ENCODE results near the gene SLX9.
"Not testable (repeated sequence)": the region's sequence is repeated elsewhere in the genome, so short reads cannot be mapped to it uniquely, and the experiment has no call there.

Gene SLX9

GRCh38 chr21:45019076-45019886 lies 79.5 kb downstream of the SLX9 start:
- no peak for DNase-seq (ENCODE audit: low read depth)

GRCh38 chr21:45019887-45020537 lies 80.2 kb downstream of the SLX9 start:
- DNase-seq (ENCODE audit: low read depth) = no peak

- DNase-seq (ENCODE audit: low read depth) = no peak
These were observed 81.0 kb downstream of the SLX9 start for GRCh38 chr21:45020629-45021427.

GRCh38 chr21:45021428-45022347 lies 81.9 kb downstream of the SLX9 start:
- DNase-seq (ENCODE audit: low read depth) = no peak

- DNase-seq (ENCODE audit: low read depth) = no peak
These were observed 82.5 kb downstream of the SLX9 start for GRCh38 chr21:45022348-45022675.

GRCh38 chr21:45022736-45023135 lies 82.9 kb downstream of the SLX9 start:
- DNase-seq (ENCODE audit: low read depth) = no peak

- not testable (repeated sequence) for DNase-seq (ENCODE audit: low read depth)
These were observed 84.7 kb downstream of the SLX9 start for GRCh38 chr21:45024516-45024915.

- DNase-seq (ENCODE audit: low read depth) = no peak
These were observed 86.4 kb downstream of the SLX9 start for GRCh38 chr21:45026066-45026745.
